ENCODE data around the gene NFKBIB.
A peak's percentile ranks its signal among the peaks of the same experiment; 100 is the strongest.
"Not testable (repeated sequence)": the region's sequence is repeated elsewhere in the genome, so short reads cannot be mapped to it uniquely, and the experiment has no call there.

NFKBIB gene

DNA sequence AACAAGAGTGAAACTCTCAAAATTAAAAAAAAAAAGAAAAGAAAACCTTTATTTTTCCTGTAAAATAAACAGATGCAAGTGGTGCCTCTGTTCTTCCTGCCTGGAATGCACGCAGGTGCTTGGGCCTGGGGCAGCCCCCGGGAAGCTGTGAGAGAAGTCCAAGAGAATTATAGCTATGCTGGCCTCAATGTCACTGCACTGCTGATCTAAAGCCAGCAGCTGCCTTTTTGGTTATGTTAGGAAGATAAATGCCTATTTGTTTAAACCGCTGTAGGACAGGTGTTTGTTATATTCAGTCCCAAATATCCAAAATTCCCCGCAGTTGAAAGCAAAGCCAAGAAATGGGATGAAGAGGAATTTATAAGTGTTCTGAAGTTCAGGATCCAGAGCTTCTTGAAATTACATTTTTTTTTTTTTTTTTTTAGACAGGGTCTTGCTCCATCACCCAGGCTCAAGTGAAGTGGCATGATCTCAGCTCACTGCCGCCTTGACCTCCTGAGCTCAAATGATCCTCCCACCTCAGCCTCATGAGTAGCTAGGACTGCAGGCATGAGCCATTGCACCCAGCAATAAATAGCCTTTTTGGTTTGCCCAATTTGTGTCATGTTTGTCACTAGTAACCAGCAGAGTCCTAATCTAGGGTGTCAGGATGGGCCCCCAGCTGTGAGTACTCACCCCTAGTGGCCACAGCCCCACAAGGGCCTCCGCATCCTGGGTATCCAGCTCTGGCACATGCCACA lies 23.9 kb upstream of the NFKBIB start:
- no peak for DNase-seq (ENCODE audit: low read depth, low spot score)

DNA sequence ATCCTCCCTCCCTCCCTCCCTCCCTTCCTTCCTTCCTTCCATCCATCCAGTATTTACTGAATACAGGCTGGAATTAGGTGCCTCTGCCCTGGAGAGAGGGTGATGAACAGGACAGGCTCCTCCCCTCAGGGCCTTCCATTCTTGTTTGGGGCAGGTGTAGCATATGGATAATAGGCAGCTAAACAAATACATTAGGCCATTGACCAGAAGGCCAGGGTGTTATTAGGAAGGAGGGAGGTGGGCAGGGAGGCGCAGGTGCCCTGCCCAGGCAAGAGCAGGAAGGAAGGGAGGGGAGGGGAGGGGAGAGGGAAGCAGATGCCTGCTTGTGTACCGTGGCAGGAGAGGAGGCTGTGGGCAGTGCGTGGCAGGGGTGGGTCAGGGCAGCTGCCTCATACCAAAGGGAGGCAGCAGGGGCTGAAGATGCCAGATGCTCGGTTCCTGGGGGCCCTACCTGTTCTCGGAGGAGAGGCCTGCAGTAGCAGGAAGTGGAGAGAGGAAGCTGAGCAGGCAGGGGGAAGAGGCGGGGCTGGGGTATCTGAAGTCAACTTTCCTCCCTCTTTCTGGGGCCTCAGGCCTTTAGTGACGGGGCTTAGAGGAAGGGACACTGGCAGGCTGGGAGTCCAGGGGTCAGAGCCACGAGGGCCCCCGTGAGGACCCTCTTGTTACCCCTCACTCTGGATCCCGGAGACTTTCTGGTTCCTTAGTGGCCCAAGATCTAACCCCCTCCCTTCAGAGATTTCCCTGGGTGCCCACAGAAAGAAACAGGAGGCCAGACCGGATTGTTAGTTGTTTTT lies 21.8 kb upstream of the NFKBIB start, which contains the start of gene RINL:
Gene RINL, minus strand, starts transcription at position 495 of the 794 bp plus-strand sequence. CDS start 1,533 bp downstream, outside the sequence.
- no peak for DNase-seq (ENCODE audit: low read depth, low spot score)

DNA sequence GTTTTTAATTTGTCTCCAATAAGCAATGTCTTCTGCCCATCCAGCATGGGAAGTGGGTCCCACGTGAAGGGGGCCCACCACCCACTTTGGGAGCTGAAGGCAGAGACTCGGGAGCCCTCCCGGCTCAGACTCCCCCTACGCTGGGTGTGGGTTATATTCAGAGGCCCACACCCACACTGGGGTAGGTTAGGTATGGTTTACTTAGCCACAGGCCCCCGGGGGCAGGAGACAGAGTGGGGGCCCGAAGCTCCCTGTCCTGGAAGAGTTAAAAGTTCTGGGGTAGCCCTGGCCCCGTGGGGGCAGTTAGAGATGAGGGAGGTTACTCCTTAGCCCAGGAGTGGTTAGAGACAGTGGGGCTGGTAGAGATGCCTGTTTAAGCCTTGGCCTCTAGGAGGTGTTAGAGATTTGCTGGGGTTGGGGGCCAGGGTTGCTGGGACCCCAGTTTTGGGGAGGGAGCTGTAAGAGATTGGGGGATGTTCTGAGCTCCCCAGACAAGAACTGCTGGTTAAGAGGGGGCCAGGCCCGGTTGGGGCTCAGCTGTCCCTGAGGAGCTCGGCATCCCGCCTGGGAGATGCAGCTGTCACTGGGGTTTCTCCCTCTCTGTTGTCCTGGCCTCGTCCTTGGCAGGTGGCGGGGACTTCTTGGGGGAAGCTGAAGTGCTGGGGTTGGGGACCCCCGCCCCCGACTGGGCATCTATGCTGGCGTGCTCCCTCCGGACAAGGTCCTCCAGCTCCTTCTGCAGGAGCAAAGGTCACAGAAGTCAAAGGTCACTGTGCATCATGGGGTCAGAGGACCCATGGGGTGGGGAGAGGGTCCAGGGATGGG lies 21.0 kb upstream of the NFKBIB start:
- no peak for DNase-seq (ENCODE audit: low read depth, low spot score)

DNA sequence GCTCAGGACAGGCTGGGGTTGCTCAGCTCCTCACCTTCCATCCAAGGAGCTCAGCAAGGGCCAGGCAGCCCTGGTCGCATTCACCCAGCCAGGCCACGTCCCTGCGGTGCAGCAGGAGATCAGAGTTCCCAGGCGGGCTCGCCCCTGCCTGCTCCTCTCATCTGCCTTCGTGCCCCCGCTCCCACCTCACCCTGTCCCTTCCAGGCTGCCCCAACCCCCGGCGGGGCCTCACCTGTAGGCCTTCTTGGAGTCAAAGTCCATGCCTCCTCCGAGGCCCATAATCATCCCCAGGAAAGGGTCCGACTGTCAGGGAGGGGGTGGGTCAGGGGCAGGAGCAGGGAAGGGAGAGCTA lies 20.4 kb upstream of the NFKBIB start:
- no peak for DNase-seq (ENCODE audit: low read depth, low spot score)

DNA sequence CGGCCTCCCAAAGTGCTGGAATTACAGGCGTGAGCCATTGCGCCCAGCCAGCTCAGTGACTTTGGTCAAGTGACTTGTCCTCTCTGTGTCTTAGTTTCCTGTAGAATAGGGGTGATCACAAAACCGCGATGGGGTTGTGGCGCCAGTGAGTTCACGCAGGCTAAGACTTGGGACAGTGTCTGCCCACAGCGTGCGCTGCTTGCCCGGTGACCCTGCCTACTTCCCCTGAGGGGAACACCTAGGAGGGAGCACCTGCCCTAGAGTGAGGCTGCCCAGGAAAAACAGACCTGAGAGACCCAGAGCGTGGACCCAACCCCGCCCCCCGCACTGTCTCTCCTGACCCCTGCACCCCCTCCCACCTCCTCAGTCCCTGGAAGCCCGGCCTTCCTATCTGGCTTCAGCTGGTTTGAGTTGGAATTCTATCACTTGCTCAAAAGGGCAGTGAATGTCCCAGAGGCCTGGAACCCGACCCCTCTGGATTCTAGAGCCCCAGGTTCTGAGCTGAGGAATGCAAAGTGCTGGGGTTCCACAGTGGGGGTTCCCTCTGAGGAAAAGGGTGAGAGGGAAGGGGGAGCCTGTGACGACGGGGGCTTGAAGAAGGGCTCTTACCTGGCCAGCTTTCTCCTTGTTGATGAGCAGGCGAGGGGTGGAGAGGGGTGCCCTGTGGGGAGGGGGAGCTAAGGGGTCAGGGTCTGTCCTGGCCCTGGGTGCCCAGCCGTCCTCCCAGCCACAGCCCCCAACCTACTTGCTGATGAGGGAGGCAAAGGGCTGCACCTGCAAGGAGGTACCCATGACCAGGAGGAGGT lies 19.5 kb upstream of the NFKBIB start:
- DNase-seq (ENCODE audit: low read depth, low spot score): no peak

DNA sequence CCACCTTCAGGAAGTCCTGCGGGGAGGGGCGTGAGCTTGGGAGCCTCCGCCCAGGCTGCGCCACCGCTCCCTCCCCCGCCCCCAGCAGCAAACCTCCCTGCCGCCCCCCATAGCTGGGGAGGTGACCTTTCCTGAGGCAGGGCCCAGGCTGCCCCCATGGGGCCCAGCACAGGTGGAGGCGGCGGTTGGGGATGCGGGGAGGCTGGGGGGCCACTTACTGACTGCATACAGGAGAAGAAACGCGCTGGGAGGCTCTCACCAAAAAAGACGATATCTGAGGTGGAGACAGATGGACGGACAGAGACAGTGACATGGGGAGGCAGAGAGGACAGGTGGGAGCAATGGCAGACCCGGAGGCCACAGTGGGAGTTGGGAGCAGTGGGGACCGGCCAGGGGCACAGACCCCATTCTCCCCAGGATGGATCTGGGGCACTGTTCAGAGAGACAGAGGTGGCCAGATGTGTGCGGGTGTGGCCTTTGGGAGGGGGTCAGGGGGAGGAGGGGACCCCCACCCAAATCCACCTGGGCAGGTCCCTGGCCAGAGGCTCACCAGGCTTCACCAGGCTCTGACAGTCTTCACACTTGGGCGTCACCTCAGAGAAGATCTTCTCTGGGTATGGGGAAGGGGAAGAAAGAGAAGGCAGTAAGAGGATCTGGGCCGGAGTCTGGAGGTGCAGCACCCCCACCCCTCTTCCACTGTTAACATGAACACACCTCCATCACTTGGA lies 18.7 kb upstream of the NFKBIB start:
- DNase-seq (ENCODE audit: low read depth, low spot score): no peak

DNA sequence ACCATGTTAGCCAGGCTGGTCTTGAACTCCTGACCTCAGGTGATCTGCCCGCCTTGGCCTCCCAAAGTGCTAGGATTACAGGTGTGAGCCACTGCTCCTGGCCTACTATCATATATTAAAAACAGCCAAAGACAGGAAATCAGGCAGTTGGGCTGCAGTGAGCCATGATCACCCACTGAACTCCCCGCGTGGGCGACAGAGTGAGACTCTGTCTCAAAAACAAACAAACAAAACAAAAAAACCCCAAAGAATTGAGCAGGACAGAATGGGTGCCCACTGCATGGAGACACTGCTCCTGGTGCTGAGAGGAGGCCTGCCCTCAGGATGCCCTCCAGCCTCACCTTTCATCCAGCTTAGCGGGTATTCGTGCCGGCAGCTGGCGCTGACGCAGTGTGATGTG lies 16.5 kb upstream of the NFKBIB start:
- DNase-seq (ENCODE audit: low read depth, low spot score): no peak

DNA sequence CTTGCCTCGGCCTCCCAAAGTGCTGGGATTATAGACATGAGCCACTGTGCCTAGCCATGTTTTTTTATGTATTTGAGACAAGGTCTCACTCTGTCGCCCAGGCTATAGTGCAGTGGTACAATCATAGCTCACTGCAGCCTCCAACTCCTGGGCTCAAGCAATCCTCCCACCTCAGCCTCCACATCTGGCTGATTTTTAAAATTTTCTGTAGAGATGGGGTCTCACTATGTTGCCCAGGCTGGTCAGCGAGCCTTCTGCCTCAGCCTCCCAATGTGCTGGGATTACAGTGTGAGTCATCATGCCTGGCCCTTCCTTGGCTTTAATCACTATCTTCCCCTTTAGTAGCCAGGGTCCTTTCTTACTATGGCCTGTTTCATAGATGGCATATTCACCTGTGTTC lies 15.1 kb upstream of the NFKBIB start:
- not testable (repeated sequence) for DNase-seq (ENCODE audit: low read depth, low spot score)

DNA sequence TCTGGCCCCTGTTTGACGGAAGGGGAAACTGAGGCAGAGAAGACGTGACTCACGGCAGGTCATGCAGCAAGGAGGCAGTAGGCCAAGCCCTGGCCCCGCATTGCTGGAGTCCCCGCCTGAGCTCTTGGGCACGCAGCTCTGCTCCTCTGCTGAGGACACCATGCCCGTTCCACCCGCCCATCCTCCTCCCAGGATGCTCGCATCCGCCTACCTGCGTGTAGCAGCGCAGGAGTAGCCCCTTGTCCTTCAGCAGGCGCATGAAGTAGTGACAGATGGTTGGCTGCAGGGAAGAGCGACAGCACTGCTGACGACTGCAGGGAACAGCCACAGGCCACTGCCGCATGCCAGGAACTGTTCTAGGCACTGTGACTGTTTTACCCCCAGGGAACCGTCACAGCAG lies 10.9 kb upstream of the NFKBIB start:
- DNase-seq (ENCODE audit: low read depth, low spot score): no peak

DNA sequence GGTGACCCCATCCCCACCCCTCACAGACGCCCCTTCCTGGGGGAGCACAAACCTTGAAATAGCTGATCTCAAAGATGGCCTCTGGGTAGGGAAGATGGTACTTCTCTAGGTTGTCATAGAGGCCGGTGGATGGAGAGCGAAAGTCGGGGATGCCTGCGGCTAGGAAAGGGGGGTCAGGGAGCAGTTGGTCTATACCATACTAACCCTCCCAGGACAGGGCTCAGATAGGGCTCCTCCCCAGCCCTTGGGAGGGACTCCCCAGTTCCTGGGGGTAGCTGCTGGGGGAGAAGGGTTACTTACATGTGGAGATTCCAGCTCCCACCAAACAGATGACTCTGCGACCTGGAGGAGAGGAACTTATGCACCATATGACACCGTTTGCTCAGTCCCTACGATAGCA lies 10.0 kb upstream of the NFKBIB start:
- DNase-seq (ENCODE audit: low read depth, low spot score): no peak

DNA sequence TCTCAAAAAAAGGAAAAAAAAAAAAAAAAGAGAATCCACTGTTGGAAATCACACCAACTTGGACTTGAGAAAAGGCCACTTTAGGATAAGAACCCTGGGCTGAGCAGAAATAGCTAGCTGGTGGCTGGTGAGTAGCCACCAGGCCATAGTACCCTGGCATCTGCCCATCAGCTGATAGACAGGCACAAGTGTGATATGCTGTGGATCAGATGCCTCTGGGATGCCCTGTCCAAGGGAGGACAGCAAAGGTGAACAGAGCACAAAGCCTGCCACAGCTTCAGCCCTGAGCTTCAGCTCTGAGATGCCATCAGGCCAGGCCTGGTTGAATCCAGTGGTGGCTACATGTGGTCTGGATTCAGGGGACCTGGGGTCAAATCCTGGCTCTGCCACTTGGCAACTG lies 9.1 kb upstream of the NFKBIB start:
- DNase-seq (ENCODE audit: low read depth, low spot score): no peak

DNA sequence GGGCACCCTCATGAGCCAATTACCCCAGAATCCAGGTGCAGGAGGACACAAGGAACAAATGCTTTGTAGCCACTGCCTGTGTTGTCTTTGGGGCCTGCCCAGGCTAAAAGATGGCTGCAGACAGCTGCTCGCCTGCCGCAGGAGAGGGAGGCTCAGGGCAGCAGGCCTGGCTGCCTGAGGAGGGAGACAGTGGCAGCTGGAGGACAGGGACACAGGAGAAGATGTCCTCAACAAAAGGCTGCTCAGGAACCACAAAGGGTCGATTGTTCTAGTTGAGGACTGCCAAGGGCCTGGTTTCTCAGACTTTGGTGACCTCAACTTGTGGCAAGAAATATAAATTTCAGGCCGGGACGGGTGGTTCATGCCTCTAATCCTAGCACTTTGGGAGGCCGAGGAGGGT lies 8.0 kb upstream of the NFKBIB start:
- no peak for DNase-seq (ENCODE audit: low read depth, low spot score)

DNA sequence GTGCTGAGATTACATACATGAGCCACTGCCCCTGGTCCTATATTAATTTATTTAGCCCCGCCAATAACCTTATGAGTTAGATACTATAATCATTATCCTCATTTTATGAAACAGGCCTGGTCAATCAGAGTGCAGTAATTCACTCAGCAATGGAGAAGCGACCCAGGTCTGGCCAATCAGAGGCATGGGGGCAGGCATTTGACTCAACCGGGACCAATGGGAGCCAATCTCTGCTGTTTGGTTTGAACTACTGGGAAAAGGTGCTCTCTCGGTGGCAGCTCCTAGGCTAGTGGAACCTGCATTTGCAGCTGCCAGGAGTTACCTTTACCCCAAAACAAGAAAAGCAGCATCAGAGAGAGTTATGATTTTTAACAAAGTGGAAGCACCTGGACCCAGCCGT lies 6.9 kb upstream of the NFKBIB start:
- no peak for DNase-seq (ENCODE audit: low read depth, low spot score)

DNA sequence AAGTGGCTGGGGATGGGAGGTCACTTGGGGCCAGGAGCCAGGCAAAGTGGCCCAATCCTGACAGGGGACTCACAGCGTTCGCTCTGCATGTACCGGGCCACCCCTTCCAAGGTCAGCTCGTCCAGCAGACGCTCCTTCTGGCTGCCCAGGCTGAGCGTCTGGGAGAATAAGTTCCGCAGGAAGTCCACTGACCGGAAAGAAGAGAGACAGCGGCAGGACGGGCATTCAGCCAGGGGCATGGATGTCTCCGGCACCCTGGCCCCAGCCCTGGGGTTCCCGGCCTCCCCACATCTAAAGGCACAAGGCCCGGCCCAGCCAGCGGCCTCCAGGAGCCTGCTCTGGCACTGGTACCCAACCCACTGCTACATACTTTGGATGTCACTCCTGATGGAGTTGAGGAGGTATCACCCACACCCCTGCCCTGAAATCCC lies 6.4 kb upstream of the NFKBIB start:
- no peak for DNase-seq (ENCODE audit: low read depth, low spot score)

DNA sequence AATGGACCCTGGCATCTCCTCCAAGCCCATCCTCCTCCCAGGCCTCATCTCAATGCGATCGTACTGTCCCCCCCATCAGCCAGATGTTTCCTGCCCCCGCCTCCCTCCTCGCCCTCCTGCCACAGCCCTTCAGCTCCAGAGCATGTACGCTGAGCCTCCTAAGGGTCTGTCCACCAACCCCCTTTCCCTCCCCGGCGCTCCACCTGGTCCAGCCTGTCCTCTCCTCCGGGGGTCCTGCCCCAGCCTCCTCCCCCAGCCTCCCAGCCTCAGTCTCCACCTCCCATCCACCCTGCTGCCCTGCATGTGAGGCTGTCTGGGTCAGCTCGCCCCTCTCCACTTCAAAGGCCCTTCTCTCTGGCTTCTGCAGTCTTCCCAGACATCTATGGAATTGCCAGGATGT lies 4.8 kb upstream of the NFKBIB start:
- DNase-seq (ENCODE audit: low read depth, low spot score): no peak

DNA sequence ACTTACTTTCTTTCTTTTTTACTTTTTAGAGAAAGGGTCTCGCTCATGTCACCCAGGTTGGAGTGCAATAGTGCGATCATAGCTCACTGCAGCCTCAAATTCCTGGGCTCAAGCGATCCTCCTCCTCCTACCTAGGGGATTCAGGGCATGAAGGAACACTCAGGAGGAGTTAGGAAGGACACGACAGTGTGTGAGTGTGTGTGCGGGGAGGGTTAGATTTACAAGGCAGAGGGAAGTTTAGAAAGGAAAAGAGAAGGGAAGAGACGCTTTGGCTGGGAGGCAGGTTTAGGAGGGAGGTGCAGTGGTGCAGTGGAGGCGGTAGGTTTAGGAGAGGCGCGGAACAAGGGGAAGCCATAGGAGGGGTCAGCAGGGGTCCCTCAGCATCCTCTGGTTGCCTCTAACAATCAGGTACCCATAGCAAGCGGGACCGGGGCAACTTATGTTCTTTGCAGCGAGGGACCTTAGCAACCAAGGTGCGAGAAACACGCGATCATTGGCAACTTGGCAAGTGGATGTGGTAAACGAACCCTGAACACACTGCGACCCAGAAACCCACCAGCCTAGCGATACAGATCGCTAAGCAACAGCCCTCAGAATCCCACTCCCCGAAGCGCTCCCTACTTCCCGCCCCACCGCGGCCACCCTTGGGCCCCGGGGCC lies 852 bp upstream of the NFKBIB start:
- DNase-seq (ENCODE audit: low read depth, low spot score): no peak

DNA sequence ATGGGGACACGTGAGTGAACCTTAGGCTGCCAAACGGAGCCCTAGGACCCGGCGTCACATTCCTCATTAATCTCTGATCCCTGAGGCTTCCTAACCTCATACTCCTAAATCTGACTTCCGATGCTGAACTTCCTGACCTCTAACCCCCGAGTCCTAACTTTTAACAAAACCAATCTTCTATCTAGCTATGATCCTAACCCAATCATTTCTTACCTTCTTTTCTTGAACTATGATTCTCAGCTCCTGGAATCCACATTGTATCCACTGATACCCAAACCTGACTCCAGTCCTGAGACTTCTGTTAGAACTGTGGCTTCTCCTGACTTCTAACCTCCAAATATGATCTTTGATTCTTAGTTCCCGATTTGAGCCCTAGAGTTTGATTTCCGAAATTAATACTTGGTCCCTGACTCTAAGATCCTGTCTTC lies 447 bp downstream of the NFKBIB start:
- DNase-seq (ENCODE audit: low read depth, low spot score): peak; percentile 10

DNA sequence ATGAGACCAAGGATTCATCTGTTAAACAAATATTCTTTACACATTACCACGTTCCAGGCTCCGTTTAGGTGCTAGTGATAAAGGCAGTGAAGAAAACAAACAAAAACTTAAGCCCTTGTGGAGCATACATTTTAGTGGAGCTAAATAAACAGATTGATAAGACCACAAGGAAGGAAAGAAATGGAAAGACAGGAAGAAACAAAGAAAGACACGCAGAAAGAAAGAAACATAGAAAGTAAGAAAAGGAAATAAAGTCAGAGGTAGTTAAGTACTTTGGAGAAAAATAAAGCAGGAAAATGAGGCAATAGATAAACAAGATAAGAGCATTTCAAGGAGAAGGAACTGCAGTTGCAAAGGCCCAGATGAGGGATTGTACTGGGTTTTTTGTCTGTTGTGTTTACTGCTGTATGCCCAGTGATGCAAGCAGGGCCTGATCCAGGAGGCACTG lies 998 bp downstream of the NFKBIB start:
- no peak for DNase-seq (ENCODE audit: low read depth, low spot score)

DNA sequence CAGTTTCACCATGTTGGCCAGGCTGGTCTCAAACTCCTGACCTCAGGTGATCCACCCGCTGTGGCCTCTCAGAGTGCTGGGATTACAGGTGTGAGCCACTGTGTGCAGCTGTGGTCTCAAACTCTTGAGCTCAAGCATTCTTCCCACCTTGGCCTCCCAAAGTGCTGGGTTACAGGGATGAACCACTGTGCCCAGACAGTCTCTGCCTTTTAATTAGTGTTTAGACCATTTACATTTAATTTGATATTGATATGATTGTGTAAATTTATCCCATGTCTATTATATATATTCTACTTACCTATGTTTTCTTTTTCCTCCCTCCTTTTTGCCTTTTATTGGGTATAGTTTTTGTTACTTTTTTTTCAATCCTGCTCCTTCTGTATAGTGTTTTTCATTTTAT lies 1.9 kb downstream of the NFKBIB start:
- no peak for DNase-seq (ENCODE audit: low read depth, low spot score)

All from smooth muscle cell of the brain vasculature (primary cell).